NAMALWA (cell line): Measurements from ENCODE around the gene PCDHGA10.
A peak's percentile ranks its signal among the peaks of the same experiment; 100 is the strongest.
"Not testable (repeated sequence)": the region's sequence is repeated elsewhere in the genome, so short reads cannot be mapped to it uniquely, and the experiment has no call there.

Experiments
- DNase-seq: peaks from one replicate; pipeline ENCODE4 v3.0.0-alpha.2; 2015; ENCODE audit warnings: low spot score

Gene PCDHGA10

GRCh38 chr5:141392429-141393198 is 20.2 kb upstream of the PCDHGA10 start, which contains the start of gene PCDHGA8:
Gene PCDHGA8, plus strand, starts transcription at chr5:141392633. Its CDS starts 181 bp downstream, at chr5:141392814.
- no peak for DNase-seq

- DNase-seq, result no peak
Observed at GRCh38 chr5:141393267-141393666, 19.5 kb upstream of the PCDHGA10 start.

DNA sequence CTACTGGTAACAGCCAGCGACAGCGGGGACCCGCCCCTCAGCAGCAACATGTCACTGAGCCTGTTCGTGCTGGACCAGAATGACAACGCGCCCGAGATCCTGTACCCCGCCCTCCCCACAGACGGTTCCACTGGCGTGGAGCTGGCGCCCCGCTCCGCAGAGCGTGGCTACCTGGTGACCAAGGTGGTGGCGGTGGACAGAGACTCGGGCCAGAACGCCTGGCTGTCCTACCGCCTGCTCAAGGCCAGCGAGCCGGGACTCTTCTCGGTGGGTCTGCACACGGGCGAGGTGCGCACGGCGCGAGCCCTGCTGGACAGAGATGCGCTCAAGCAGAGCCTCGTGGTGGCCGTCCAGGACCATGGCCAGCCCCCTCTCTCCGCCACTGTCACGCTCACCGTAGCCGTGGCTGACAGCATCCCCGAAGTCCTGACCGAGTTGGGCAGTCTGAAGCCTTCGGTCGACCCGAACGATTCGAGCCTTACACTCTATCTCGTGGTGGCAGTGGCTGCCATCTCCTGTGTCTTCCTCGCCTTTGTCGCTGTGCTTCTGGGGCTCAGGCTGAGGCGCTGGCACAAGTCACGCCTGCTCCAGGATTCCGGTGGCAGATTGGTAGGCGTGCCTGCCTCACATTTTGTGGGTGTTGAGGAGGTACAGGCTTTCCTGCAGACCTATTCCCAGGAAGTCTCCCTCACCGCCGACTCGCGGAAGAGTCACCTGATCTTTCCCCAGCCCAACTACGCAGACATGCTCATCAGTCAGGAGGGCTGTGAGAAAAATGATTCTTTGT is 18.2 kb upstream of the PCDHGA10 start:
- not testable (repeated sequence) for DNase-seq

- DNase-seq, result peak; percentile 56
Observed at GRCh38 chr5:141397756-141398551, 14.8 kb upstream of the PCDHGA10 start, which contains the start of gene PCDHGB5. Gene PCDHGB5, plus strand, starts transcription at chr5:141397947. Its CDS starts 181 bp downstream, at chr5:141398128.

- DNase-seq, result no peak
Observed at GRCh38 chr5:141398608-141399007, 14.2 kb upstream of the PCDHGA10 start.

GRCh38 chr5:141399555-141400258 is 13.1 kb upstream of the PCDHGA10 start:
- DNase-seq, result no peak

DNA sequence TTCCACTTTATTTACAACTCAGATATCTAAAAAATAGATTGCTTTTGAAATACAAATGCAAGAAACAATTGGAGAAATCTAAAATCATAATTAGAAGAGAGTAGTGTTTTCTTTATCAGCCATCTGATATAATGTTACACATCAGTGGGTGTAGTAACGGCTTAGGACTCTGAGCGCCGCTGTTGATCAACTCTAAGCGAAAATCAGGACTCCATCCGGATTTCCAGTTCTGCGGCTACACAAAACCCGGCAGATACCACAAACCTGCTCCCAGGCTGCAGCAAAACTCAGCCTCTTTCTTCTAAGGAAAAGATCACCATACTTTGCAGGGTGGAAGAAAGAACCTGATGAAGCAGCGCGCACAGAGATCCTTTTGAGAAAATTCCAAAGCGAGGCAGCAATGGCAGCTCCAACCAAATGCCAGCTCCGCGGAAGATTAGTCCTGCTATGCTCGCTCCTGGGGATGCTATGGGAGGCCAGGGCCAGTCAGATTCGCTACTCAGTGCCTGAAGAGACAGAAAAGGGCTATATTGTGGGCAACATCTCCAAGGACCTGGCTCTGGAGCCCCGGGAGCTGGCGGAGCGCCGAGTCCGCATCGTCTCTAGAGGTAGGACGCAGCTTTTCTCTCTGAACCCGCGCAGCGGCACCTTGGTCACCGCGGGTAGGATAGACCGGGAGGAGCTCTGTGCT is 10.1 kb upstream of the PCDHGA10 start, which contains the start of gene PCDHGA9:
TSS of gene PCDHGA9 (plus strand) at position 226 of the 691 bp plus-strand sequence. CDS start at position 401, 175 bp downstream.
- DNase-seq, result peak; percentile 53

- no peak for DNase-seq
Observed at GRCh38 chr5:141403387-141403786, 9.4 kb upstream of the PCDHGA10 start.

- DNase-seq, result not testable (repeated sequence)
Observed at GRCh38 chr5:141407790-141408505, 4.8 kb upstream of the PCDHGA10 start, which contains the start of gene PCDHGB6. Gene PCDHGB6, plus strand, starts transcription at chr5:141408021. Its CDS starts 182 bp downstream, at chr5:141408203.

DNA sequence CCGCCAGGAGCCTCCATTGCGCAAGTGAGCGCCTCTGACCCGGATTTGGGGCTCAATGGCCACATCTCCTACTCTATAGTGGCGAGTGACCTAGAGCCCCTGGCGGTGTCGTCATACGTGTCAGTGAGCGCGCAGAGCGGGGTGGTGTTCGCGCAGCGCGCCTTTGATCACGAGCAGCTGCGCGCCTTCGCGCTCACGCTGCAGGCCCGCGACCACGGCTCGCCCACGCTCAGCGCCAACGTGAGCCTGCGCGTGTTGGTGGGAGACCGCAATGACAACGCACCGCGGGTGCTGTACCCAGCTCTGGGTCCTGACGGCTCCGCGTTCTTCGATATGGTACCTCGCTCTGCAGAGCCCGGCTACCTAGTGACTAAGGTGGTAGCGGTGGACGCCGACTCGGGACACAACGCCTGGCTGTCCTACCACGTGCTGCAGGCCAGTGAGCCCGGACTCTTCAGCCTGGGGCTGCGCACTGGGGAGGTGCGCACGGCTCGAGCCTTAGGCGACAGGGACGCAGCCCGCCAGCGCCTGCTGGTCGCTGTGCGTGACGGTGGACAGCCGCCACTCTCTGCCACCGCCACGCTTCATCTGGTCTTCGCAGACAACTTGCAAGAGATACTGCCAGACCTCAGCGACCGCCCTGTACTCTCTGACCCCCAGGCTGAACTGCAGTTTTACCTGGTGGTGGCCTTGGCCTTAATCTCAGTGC is 3.0 kb upstream of the PCDHGA10 start:
- no peak for DNase-seq

DNA sequence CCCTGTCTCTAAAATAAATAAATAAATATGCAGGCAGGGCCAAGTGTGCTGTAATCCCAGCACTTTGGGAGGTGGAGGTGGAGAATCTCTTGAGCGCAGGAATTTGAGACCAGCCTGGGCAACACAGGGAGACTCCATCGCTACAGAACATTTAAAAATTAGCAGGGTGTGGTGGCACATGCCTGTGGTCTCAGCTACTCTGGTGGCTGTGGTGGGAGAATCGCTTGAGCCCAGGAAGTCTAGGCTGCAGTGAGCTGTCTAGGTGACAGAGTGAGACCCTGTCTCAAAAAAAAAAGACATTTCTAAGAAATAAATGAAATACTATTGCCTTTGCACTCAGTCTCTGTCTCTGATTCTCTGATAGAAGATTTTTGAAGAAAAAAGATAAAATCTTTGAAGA is 1.2 kb upstream of the PCDHGA10 start:
- no peak for DNase-seq

DNA sequence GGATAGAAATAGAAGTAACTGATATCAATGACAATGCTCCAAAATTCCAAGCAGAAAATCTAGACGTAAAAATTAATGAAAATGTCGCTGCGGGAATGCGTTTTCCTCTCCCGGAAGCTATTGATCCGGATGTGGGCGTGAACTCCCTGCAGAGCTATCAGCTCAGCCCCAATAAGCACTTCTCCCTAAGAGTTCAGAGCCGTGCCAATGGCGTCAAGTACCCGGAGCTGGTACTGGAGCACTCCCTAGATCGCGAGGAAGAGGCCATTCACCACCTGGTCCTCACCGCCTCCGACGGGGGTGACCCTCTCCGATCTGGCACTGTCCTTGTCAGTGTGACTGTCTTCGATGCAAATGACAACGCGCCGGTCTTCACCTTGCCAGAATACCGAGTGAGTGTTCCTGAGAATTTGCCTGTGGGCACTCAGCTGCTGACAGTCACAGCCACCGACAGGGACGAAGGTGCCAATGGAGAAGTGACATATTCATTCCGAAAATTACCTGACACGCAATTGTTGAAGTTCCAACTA is 818 bp downstream of the PCDHGA10 start:
- DNase-seq, result no peak

DNA sequence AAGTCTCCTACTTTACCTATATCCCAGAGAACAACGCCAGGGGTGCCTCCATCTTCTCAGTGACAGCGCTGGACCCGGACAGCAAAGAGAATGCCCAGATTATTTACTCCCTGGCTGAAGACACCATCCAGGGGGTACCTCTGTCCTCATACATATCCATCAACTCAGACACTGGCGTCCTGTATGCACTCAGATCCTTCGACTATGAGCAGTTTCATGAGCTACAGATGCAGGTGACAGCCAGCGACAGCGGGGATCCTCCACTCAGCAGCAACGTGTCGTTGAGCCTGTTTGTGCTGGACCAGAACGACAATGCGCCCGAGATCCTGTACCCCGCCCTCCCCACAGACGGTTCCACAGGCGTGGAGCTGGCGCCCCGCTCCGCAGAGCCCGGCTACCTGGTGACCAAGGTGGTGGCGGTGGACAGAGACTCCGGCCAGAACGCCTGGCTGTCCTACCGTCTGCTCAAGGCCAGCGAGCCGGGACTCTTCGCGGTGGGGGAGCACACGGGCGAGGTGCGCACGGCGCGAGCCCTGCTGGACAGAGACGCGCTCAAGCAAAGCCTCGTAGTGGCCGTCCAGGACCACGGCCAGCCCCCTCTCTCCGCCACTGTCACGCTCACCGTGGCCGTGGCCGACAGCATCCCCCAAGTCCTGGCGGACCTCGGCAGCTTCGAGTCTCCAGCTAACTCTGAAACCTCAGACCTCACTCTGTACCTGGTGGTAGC is 1.9 kb downstream of the PCDHGA10 start:
- DNase-seq, result not testable (repeated sequence)

GRCh38 chr5:141415275-141415618 is 2.5 kb downstream of the PCDHGA10 start:
- not testable (repeated sequence) for DNase-seq

- peak; percentile 39 for DNase-seq
Observed at GRCh38 chr5:141417494-141418172, 4.8 kb downstream of the PCDHGA10 start, which contains the start of gene PCDHGB7. Gene PCDHGB7, plus strand, starts transcription at chr5:141417677. Its CDS starts 183 bp downstream, at chr5:141417860.

- DNase-seq, result no peak
Observed at GRCh38 chr5:141419074-141419880, 6.5 kb downstream of the PCDHGA10 start.
